Right forelimb (tissue), 1 donor: Measurements from ENCODE around the gene CTIF.
A peak's percentile ranks its signal among the peaks of the same experiment; 100 is the strongest.

Experiments used
- DNase-seq: peaks from one replicate; pipeline ENCODE4 v3.0.0-alpha.2; 2018

Gene CTIF

GRCh38 chr18:48669991-48670750, 131.3 kb downstream of the CTIF start:
- peak; percentile 18 for DNase-seq

GRCh38 chr18:48670751-48671560, 132.1 kb downstream of the CTIF start:
- DNase-seq: peak; percentile 26

- DNase-seq: no peak
These were observed 132.7 kb downstream of the CTIF start for GRCh38 chr18:48671561-48671945.

GRCh38 chr18:48672671-48673340, 134.0 kb downstream of the CTIF start:
- no peak for DNase-seq

- no peak for DNase-seq
These were observed 134.6 kb downstream of the CTIF start for GRCh38 chr18:48673456-48673852.

DNA sequence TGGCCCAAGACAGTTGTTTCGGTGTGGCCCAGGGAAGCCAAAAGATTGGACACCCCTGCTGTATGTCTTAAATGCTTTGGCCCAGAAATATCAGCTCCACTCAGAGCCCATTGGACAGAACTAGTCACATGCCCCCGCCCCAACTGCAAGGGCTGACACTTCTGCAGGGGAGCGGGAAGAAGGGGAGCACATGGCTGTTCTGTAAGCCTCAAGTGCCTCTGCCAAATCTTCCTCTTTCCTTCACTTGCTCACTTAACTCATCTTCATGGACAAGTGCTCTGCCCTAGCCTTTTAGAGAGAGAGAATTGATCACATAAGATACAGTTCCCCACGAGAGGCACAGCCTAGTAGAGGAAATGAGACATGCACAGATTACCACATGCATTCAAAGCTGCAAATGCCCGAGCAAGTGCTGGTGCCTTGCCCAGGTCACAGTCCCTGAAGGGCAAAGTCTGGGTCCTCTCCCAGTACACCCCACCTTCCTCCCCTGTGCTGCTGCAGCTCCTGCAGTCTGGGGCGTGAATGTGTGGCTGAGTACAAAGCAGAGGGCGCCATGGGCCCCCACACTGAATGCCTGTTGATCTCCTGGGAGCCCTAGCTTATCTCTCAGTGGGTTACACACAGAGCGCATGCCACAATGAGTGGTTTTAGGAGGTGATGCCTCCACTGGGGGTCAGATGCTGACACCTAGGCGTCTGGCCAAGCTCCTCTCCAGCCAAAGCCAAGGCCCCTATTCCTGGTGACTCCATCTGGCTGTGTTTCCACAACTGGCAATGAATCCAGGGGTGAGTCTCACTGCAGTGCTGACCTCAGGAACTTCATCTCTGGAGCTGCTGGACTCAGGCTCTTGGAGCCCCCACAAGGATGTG, 135.3 kb downstream of the CTIF start:
- DNase-seq: no peak

DNA sequence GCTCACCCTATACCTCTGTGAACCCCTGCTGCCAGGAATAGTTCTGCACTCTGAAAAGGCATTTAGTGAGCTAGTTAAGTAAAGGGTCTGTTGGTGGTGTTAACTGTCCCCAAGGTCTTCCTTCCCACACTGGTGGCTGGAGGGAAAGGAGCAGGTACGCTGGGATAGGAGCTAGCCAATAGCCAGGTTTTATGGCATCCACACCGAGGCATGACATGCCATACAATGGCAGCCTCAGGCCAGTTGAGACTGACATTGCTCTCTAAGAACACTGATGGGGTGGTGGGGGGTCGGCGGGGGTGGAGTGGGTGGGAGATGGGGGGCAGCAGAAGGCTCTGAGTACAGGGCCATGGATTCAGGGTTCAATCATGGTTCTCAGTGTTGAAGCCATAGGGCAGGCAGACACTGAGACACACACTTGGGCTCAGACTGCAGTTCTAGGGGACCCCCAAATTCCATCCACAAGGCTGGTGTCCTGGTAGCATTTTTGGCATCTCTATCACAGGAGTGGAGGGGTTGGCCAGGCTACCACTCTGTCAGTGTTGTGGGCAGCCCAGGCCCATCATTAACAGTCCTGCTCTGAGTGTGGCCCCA, 136.0 kb downstream of the CTIF start:
- no peak for DNase-seq

DNA sequence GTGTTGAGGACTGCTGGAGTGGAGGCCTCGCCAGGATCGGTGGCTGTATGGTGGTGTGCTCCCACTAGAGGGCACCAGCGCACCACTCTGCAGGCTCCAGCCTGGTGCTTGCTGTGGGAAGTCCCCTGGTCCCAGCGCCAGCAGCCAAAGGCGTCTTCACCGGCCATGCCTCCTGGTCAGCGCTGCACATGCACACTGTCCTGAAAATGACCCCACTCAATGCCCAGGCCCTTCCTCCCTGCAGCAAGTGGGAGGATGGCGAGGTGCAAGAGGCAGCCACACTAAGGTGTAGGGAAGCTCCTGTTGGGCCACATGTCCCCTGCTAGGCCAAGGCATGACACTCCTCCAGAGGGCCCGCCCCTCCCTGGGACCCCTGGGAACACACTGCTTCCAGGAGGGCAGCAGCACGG, 136.5 kb downstream of the CTIF start:
- peak; percentile 92 for DNase-seq

GRCh38 chr18:48675912-48676311, 137.1 kb downstream of the CTIF start:
- DNase-seq: no peak

GRCh38 chr18:48676346-48676745, 137.5 kb downstream of the CTIF start:
- no peak for DNase-seq

GRCh38 chr18:48676756-48677368, 138.0 kb downstream of the CTIF start:
- peak; percentile 82 for DNase-seq

DNA sequence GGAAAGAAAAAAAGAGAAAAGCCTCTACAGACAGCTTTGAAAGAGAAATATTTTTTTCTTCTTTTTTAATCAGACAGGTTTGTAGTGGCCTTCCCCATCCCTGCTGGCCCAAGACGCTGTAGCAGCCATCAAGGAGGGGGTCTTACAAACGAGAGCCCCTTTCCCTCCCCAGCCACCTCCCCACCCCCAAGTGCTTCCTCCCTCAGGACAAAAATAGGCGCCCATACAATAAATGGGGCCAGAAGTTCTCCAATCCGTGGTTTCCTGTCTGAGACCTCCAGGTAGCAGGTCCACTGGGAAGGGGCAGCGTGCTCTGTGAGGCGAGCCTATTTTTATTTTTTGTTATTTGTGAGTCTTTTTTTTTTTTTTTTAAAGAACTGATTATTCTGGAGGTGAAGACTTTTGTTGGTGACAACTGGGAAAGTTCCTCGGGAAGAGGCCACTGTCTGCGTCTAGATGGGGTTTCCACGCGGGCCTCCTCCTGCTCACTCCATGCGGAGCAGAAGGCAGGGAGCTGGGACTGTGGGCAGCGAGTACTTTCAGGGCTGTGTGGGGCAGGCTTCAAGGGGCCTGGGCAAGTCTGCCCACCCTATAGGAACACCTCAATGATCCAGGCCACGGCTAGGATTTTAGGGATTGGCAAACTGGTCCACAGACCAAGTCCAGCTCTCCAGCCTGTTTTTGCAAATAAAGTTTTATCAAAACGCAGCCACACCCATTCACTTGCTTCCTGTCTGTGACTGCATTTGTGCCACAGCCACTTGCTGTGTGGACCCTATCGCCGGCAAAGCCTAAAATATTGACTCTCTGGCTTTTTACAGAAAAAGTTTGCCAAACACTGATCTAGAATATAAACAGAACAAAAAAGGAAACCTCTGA, 139.6 kb downstream of the CTIF start:
- DNase-seq: no peak

- DNase-seq: no peak
These were observed 140.4 kb downstream of the CTIF start for GRCh38 chr18:48679236-48679635.

DNA sequence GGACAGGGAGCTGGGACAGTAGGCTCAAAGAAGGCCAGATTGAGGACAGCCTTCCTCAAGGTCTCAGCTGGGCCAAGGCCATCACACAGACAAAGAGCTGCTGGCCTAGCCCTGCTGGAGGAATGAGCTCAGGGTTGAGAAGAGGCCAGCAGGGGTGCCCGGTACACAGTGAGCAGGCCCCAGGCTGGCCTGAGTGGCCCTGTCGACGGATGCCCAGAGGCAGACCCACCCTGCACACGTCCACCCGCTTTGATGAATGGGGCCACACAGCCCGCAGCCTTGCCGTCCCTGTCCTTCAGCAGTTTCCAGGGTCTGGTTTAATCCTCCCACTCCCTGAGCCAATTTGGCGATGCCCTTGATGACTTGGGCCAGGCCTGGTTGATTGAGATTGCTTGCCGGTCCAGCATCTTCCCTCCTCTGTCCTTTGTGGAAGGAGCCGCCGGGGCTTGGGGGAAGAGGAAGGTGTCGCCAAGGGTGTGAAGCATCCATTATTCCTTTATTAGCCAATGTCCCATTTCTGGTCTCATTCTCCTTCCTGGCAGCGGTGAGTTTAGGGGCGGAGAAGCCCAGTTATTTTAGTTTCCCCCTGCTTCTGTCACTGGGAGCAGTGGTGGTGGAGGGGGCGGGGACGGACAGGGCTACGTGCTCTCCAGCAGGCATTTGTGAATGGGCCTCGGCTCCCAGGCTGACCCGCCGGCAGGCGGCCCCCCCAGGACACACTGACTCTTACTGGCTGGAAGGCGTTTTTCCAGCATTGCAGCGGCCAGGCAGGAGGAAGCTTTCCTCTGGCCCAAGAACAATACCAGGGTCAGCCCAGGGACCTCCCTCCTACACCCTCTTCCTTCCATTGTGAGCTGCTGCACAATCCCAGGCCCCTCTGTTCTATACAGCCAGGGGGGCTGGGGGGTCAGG, 141.8 kb downstream of the CTIF start:
- peak; percentile 63 for DNase-seq

- no peak for DNase-seq
These were observed 143.9 kb downstream of the CTIF start for GRCh38 chr18:48682768-48683167.

DNA sequence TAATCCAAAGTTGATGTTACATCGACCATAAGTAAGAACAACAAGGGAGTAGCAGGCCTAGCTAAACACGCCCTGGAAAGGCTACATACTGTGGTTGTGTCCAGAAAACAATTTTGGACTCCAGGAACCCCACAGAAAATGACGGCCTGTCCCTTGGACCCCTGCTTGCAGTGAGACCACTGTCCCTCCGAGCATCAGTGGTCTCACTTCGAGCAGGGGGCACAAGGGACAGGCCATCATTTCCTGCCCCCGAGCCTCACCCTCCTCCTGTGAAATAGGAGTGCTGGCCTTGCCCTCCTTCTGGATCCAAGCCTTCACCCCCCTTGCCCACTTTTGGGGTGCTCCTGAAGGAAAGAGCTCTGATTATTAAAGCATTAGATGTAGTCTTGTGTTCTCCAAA, 144.4 kb downstream of the CTIF start:
- no peak for DNase-seq

DNA sequence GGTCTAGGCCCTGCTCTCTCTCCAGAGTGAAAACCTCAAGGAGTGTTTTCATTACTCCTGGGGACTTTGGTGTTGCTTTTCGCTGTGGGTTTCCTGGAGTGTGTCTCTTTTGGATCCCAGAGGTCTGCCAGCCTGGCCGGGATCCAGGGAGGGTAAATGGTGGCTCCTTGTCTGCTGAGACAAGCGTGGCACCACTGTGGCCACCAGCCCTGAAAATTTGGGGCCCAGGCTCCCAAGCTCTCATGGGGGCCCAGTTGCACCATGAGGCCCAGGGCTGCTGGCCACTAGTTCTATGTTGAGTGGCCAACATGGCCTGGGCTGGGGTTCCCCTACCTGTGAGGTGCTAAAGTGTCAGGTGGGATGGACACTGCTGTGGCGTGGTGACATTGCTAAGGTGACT, 144.8 kb downstream of the CTIF start:
- DNase-seq: no peak

- no peak for DNase-seq
These were observed 148.7 kb downstream of the CTIF start for GRCh38 chr18:48687346-48688042.

DNA sequence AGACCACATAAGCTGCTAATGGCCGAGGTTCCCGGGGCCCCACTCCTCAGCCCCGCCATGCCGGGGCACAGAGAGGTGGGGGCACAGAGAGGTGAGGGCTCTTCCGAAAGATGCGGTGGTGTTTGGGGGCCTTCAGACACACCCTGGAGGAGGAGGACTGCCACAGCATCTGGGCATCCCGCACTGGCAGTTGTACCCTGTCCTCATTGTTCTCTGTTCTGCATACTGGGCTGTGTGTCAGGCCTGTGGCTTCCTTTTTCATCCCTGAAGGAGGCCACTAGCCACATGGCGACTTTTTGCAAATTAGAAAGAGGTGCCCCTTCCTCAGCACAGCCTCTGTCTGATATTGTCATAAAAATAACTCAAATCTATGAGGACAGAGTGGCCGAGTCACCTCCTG, 150.1 kb downstream of the CTIF start:
- no peak for DNase-seq
